ENCODE measurements around the gene TRABD2A.
"Not testable (repeated sequence)": the region's sequence is repeated elsewhere in the genome, so short reads cannot be mapped to it uniquely, and the experiment has no call there.

TRABD2A gene

DNA sequence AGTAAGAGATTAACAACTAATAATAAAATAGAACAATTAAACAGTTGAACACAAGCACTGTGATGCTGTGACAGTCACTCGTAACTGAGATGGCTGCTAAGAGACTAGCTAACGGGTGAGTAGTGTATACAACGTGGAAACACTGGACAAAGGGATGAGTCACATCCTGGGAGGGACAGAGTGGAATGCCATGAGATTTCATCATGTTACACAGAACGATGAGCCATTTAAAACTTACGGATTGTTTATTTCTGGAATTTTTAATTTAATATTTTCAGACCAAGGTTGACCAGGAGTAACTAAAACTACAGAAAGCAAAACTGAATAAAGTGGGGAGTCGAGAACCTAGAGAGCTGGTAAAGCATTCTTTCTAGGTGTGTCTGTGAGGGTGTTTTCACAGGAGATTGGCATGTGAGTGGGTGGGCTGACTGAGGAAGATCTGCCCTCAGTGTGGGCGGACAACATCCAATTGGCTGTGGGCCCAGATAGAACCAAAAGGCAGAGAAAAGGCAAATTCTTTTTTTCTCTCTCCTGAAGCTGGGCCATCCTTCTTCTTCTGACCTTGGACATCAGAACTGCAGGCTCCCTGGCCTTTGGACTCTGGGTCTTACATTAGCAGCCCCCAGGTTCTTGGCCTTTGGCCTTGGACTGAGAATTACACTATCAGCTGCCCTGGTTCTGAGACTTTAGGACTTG, 39.1 kb upstream of the TRABD2A start:
- Histone ChIP-seq H4K20me1 (ENCODE audit: insufficient read depth, low read length) (no peaks in the 10 kb centered on the region), H3K27ac (ENCODE audit: low read length) (no peak overlapping the region), H3K4me1 (ENCODE audit: low read length) (peaks cover 5% of the 10 kb centered on the region), H3K4me3 (ENCODE audit: low read length) (no peak overlapping the region), H3F3A (ENCODE audit: insufficient read depth, low read length) (peaks cover 7% of the 10 kb centered on the region), H3K36me3 (replicated peaks; ENCODE audit: insufficient read depth, low read length) (no peaks in the 10 kb centered on the region), H2AFZ (ENCODE audit: low read length) (no peak overlapping the region), H3K9ac (ENCODE audit: low read length) (no peak overlapping the region), H3K4me2 (ENCODE audit: low read depth, low read length) (no peak overlapping the region), H3K9me3 (replicated peaks; ENCODE audit: insufficient read depth, low read length) (no peaks in the 10 kb centered on the region), H3K79me2 (ENCODE audit: low read length) (no peaks in the 10 kb centered on the region), H3K9me2 (replicated peaks; ENCODE audit: insufficient read depth, low read length) (no peaks in the 10 kb centered on the region), H3K27me3 (replicated peaks; ENCODE audit: insufficient read depth, low read length) (no peaks in the 10 kb centered on the region)
- no peak for DNase-seq
- TF ChIP-seq, protein P1, sequence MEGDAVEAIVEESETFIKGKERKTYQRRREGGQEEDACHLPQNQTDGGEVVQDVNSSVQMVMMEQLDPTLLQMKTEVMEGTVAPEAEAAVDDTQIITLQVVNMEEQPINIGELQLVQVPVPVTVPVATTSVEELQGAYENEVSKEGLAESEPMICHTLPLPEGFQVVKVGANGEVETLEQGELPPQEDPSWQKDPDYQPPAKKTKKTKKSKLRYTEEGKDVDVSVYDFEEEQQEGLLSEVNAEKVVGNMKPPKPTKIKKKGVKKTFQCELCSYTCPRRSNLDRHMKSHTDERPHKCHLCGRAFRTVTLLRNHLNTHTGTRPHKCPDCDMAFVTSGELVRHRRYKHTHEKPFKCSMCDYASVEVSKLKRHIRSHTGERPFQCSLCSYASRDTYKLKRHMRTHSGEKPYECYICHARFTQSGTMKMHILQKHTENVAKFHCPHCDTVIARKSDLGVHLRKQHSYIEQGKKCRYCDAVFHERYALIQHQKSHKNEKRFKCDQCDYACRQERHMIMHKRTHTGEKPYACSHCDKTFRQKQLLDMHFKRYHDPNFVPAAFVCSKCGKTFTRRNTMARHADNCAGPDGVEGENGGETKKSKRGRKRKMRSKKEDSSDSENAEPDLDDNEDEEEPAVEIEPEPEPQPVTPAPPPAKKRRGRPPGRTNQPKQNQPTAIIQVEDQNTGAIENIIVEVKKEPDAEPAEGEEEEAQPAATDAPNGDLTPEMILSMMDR (IDR thresholded peaks at IDR 0.05; ENCODE audit: low read length): no peak
- TF ChIP-seq EZH2phosphoT487 (IDR thresholded peaks at IDR 0.05; ENCODE audit: low read length): no peak
- TF ChIP-seq EZH2 (optimal IDR thresholded peaks at IDR 0.05; ENCODE audit: low read depth, low read length): no peak

DNA sequence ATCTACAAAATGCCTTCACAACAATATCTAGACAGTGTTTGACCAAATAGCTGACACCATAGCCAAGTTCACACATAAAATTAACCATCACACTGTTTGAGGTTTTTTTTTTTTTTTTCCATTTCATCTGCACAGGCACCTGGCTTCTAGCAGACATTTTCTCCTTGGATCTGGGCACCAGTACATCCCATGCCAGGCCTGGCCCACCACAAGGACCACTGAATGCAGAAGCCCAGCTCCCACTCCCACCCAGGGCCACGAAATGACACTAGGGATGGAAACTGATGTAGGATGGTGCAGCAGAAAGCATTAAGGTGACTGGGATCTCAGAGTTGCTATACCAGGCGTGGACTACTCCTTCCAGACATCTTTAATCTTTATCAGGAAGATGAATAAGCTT, 37.5 kb upstream of the TRABD2A start:
- no peaks in the 10 kb centered on the region for H3K36me3 ChIP-seq (replicated peaks; ENCODE audit: insufficient read depth, low read length)
- no peaks in the 10 kb centered on the region for H3K79me2 ChIP-seq (ENCODE audit: low read length)
- H2AFZ ChIP-seq (ENCODE audit: low read length): no peak overlapping the region
- TF ChIP-seq, protein P1 (IDR thresholded peaks at IDR 0.05; ENCODE audit: low read length): no peak
- no peak for TF ChIP-seq EZH2phosphoT487 (IDR thresholded peaks at IDR 0.05; ENCODE audit: low read length)
- no peak for TF ChIP-seq EZH2 (optimal IDR thresholded peaks at IDR 0.05; ENCODE audit: low read depth, low read length)
- H3K27ac ChIP-seq (ENCODE audit: low read length): no peak overlapping the region
- no peaks in the 10 kb centered on the region for H3K4me1 ChIP-seq (ENCODE audit: low read length)
- H3K9ac ChIP-seq (ENCODE audit: low read length): no peak overlapping the region
- no peaks in the 10 kb centered on the region for H3F3A ChIP-seq (ENCODE audit: insufficient read depth, low read length)
- no peaks in the 10 kb centered on the region for H3K9me3 ChIP-seq (replicated peaks; ENCODE audit: insufficient read depth, low read length)
- H3K9me2 ChIP-seq (replicated peaks; ENCODE audit: insufficient read depth, low read length): no peaks in the 10 kb centered on the region
- no peaks in the 10 kb centered on the region for H3K27me3 ChIP-seq (replicated peaks; ENCODE audit: insufficient read depth, low read length)
- no peak for DNase-seq
- H3K4me3 ChIP-seq (ENCODE audit: low read length): no peak overlapping the region
- no peaks in the 10 kb centered on the region for H4K20me1 ChIP-seq (ENCODE audit: insufficient read depth, low read length)
- no peak overlapping the region for H3K4me2 ChIP-seq (ENCODE audit: low read depth, low read length)

DNA sequence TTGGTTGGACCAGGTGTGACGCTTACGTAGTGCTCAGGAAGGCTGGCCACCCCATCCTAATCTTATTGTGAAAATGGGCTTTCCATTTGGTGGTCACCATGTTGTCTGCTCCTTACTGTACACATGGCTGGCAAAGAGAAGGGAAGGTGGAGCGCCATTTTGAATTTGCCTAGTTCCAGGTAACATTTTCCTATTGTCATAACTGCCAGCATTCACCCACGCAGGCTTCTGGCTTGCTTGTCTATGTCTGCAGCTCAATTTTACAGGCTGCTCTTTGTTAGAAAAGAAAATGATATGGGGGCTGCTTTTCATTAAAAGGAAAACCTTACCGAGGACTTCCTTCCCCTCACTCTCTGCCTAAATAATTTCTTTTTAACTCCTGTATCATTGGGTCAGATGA, 36.9 kb upstream of the TRABD2A start:
- not testable (repeated sequence) for H3K9me2 ChIP-seq (replicated peaks; ENCODE audit: insufficient read depth, low read length); H3K4me1 ChIP-seq (ENCODE audit: low read length); H3K4me3 ChIP-seq (ENCODE audit: low read length); H3K36me3 ChIP-seq (replicated peaks; ENCODE audit: insufficient read depth, low read length); H3K27me3 ChIP-seq (replicated peaks; ENCODE audit: insufficient read depth, low read length); H3K79me2 ChIP-seq (ENCODE audit: low read length); H2AFZ ChIP-seq (ENCODE audit: low read length); H3F3A ChIP-seq (ENCODE audit: insufficient read depth, low read length); H3K27ac ChIP-seq (ENCODE audit: low read length); H3K9ac ChIP-seq (ENCODE audit: low read length); H3K9me3 ChIP-seq (replicated peaks; ENCODE audit: insufficient read depth, low read length); H4K20me1 ChIP-seq (ENCODE audit: insufficient read depth, low read length); H3K4me2 ChIP-seq (ENCODE audit: low read depth, low read length); DNase-seq

DNA sequence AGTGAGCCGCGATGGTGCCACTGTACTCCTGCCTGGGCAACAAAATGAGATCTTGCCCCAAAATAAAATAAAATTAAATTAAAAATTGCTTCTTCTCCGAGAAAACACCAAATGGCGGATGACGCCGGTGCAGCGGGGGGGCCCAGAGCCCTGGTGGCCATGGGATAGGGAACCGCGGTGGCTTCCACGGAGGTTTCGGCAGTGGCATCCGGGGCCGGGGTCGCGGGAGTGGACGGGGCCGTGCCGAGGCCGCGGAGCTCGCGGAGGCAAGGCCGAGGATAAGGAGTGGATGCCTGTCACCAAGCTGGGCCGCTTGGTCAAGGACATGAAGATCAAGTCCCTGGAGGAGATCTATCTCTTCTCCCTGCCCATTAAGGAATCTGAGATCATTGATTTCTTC, 34.8 kb upstream of the TRABD2A start:
- not testable (repeated sequence) for H3K27me3 ChIP-seq (replicated peaks; ENCODE audit: insufficient read depth, low read length); H3K27ac ChIP-seq (ENCODE audit: low read length); H3F3A ChIP-seq (ENCODE audit: insufficient read depth, low read length); H3K36me3 ChIP-seq (replicated peaks; ENCODE audit: insufficient read depth, low read length); H3K4me2 ChIP-seq (ENCODE audit: low read depth, low read length); H3K9me2 ChIP-seq (replicated peaks; ENCODE audit: insufficient read depth, low read length); H3K79me2 ChIP-seq (ENCODE audit: low read length); H3K9ac ChIP-seq (ENCODE audit: low read length); H3K9me3 ChIP-seq (replicated peaks; ENCODE audit: insufficient read depth, low read length); H2AFZ ChIP-seq (ENCODE audit: low read length); H3K4me1 ChIP-seq (ENCODE audit: low read length); DNase-seq; H4K20me1 ChIP-seq (ENCODE audit: insufficient read depth, low read length); H3K4me3 ChIP-seq (ENCODE audit: low read length)
